ENCODE measurements around the gene ZCCHC7. TPM values are rescaled to one million over a fixed set of nuclear protein-coding genes. Genes with fewer than 3 reads are reported as not detected.

The ZCCHC7 gene
- total RNA-seq, 1 experiment from 2014 or later = 10.2 TPM

DNA sequence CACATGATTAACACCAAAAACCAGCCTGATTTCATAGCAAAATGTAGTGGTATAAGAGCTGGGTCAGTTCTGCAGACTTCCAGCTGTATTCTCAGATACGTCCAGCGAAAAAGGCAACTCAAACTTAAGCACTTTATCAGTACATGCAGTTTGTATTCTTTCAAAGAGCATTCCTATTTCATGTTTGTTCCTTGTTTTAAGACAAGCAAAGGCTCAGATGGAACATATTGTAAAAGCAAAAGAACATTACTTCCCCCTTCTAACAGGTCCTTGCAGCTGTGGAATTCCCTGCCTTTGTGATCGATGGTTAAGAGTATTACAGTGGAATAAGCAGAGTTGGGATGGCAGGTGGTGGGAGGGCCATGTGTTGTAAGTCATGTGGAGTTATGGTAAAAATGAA lies 215.8 kb downstream of the ZCCHC7 start:
- DNase-seq (ENCODE audit: low read depth) = no peak

DNA sequence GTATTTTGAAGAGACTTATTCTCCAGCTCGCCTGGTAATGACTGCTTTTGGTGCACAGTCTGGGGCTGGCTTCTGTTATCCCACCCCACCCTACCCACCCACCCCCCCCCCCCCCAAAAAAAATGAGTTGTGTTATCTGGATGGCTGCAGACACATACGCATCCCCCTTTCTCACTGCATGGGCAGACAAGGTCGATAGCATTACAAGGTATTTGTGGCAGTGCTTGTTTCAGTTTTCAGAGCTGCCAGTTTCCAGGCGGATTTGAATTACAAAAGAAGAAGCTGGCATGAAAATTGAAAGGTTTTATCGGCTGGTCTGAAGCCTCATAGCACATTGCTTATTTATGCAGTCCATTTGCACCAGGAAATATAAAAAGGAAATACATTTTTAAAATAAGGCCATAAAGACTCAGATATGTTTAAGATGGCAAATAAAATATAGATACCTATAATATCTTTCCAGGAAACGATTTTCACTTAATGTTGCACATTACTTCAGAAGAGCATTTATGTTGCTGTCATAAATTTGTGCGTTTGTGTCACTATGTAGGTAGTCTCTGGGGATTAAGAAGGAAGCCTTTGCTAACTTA lies 217.0 kb downstream of the ZCCHC7 start:
- no peak for DNase-seq (ENCODE audit: low read depth)

DNA sequence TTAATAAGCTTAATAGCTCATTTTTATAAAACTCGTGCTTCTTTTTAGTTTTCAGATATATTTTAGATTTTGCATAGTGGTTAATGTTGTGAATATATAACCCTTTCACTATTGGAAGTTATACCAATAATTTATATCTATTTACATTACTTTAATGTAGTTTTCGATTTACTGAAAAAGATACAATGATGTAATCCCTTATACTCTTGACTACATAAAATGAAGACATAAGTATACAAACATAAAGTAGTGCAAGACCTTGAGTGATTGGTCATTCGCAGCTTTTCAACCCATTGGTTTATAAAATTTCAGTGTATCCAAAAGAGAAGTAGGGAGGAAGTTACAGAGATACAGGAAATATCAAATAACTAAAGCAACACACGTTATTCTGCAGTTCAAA lies 217.8 kb downstream of the ZCCHC7 start:
- no peak for DNase-seq (ENCODE audit: low read depth)

DNA sequence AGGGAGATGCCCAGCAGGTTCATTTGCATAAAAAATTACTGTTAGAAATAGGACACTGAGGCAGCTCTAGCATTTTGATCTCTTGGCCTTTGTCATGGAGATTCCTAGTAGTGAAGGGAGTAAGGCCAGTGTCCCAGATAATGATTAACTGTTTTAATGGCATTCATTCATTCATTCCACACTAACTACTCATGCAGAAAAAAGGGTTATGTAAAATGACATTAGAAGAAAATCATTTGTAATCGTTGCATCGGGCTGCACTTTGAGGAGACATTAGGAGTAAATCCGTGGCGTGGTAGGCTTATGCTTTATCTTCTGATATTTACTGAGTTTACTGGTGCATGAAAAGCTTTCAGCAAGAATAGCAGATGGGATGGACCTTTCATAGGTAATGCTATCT lies 219.5 kb downstream of the ZCCHC7 start:
- DNase-seq (ENCODE audit: low read depth) = no peak

DNA sequence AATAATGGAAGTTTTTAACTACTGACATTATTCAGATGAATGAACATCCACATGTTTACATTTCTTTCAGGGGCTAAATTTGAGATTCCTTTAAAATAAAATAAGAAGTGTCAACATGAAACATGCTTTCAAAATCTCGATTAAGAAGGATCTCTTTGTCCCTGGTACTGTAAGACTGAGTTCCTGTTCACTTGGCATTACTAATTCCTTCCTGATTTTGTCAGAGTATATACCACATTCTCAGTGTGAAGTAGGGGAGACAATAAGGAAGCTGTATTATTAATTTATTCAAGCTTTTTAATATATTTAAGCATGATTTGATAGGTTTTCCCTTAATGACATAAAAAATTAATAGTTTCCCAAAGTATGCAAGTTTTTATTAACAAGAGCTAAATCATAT lies 220.6 kb downstream of the ZCCHC7 start:
- DNase-seq (ENCODE audit: low read depth) = no peak

DNA sequence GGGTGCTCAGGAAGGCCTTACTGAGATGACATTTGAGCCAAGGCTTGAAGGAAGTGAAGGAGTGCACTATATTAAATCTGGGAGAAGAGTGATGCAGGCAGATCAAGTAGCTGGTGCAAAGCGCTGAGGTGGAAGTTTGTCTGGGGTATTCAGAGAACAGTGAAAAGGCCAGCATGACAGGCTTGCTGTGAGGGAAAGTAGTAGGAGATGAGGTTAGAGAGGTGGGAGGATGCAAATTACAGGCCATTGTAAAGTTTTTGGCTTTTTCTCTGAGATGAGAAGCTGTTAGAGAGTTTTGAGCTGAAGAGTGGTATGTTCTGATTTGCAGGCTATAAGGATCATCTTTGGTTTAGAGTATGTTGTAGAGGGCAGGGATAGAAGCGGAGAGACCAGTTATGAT lies 221.3 kb downstream of the ZCCHC7 start:
- no peak for DNase-seq (ENCODE audit: low read depth)

DNA sequence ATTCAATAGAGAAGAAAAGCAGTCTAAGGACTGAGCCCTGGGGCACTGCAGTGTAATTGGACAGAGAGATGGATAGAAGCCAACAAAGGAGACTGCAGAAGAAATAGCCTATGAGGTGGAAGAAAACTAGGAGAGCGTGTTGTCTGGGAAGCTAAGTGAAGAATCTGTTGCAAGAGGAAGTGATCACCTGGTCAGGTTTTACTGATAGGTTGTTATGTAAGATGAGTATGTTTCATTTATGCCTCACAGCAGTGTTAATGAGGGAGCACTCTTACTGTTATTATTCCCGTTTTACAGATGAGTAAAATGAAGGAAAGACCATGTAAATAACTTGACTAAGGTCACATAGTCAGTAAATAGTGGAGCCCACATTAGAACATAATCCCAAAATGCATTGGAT lies 222.1 kb downstream of the ZCCHC7 start:
- no peak for DNase-seq (ENCODE audit: low read depth)

DNA sequence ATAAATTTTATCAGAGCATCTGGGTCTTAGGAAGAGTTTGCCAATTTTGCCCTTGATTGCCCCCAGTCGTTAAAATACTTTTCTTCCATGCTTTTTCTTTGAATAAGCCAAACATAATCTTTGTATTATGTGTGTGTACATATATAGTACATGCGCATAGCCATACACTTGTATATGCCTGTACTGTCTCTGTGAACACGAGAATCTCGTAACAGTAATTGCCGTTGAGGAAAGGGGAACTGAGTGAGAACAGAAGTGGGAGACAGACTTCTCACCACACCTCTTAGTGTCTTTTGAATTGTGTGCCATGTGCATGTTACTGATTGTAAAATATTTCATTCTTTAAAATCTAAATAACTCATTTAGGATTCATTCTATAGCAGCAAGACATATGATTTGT lies 222.5 kb downstream of the ZCCHC7 start:
- DNase-seq (ENCODE audit: low read depth) = no peak

DNA sequence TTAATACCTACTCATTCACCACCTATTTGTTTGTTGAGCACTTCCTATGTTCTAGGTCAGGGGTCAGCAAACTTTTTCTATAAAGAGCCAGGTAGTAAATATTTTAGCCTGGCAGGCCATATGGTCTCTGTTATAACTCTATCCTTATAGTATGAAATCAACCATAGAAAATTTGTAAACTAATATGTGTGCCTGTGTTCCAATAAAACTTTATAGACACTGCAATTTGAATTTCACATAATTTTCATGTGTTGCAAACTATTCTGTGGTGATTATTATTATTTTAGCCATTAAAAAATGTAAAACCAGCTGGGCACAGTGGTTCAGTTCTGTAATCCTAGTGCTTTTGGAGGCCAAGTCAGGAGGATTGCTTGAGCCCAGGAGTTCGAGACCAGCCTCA lies 223.3 kb downstream of the ZCCHC7 start:
- DNase-seq (ENCODE audit: low read depth) = no peak

DNA sequence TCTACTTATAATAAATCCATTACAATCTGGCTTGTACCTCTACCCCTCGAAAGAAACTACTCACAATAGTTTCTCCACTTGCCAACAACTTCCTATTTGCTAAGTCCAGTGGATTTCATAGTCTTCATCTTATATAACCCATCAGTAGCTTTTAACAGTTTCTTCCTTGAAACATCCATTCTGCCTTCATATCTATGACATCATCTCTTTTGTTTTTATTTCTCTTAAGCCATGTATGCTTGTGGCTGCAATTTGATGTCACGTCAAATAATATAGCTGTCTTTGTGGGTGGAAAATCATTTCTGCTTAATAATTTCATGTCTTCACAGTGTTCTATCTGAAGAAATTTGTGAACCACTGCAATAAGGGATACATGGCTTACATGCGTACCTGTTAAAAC lies 224.7 kb downstream of the ZCCHC7 start:
- no peak for DNase-seq (ENCODE audit: low read depth)

DNA sequence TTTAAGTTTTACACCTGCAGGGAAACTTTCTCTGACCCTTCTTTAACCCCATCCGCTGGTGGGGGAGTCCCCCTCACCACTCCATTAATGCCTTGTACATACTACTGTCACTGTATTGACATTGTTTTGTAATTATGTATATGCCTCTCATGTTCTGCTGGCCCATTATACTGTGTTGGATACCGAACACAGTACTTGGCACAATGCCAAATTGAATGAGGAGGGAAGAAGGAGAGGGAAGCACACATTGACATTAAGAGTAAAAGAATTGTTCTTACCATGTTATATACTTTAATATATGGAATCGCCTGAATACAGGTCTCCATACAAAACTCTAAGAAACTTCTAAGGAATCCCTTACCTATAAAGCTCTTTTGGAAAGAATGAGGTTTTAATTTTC lies 228.5 kb downstream of the ZCCHC7 start:
- no peak for DNase-seq (ENCODE audit: low read depth)

DNA sequence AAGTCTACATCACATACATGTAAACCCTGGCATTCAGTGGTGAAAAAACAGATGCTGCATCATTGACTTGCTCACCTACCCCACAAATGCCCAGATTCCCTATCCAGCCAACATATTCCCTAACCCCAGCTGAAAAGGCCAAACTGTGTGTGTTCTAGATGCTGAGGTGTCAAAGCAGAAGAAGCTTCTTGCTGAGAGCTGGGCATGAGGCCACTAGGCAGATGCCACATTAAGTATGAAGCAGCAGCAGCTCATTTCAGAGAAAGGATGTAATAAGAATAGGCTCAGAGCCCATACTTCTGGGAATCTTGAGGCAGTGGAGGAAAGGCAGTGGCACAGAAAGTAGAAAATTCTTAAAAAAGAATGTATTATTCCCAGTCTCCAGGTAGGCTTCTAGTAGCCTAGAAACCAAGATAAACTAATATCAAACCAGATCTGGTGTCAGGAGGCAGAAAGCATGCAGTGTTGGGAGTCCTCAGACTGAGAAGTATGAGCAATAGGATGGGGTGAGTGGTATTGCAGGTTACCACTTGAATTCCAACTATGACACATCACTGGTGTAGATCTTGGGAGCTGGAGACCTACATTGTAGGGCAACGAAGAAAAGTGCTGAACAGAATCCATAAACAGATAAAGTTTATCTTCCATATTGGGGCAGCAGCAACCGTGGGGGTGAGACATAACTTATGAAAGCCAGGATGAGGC lies 230.3 kb downstream of the ZCCHC7 start:
- DNase-seq (ENCODE audit: low read depth) = peak; percentile 23

DNA sequence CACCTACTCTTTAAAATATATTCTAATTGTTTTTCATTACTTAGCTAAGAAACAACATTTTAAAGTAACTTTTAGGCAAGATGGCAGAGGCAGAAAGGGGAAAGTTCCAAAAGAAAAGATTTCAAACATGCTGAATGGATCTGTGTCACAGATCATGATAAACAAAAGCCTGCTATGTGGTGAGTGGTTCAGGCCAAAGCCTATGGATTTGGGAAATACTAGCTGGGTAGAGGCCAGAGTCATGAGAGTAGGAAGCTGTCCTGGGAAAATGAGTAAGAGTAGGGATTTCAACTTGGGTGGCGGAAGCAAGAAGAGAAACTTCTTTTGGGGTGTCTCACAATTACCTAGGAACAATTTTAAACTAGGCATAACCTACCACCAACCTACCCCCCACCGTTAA lies 233.4 kb downstream of the ZCCHC7 start:
- no peak for DNase-seq (ENCODE audit: low read depth)

DNA sequence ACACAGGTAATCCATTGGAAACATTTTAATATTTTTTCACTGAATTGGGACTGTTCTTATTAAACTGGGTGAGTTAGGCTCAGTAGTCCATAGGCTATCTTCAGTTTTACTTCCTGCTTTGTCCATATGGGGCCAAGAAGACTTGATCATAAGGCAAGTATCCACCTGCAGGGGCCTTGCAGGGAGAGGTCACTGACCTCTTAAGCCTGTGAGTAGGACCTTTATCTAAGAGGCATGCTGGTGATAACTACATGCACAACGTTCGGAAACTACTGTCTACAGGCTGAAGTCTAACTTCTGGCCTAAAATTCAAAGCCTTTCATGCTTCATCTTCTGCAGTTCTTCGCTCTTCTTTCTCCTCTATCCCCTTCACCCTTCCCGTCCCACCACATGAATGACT lies 242.1 kb downstream of the ZCCHC7 start:
- DNase-seq (ENCODE audit: low read depth) = no peak

DNA sequence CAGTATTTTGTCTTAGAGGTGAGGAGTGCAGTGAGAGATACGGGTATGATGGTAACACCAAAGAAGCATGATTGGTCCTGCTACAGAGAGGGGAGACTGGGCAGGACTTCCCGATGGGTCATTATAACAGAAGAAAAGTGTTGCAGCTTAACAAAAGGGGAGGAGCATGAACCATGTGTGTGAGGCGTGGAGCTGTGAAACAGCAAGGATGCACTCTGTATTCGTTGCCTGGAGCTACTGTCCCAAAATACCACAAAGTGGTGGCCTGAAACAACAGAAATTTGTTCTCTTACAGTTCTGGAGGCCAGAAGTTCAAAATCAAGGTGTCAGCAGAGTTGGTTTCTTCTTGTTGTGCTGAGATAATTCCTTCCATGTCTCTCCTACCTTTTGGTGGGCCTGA lies 242.8 kb downstream of the ZCCHC7 start:
- no peak for DNase-seq (ENCODE audit: low read depth)

DNA sequence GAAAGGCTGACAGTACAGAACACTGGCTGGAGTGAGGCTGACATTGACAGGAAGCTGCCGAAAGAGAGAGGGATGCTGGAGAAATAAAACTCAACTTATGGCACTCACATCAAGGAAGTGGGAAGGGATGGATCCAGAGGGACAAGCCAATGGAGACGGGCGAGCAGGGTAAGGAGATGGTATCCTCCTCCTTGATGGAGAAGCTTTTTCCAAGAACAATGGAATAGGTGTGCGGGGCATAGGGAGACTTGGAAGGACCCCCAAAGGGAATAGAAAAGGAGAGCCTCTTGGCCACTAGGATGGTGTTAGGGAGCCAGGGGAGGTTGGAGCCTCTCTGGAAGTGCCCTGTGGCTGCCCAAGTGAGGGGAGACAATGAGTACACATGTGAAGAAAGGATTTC lies 243.8 kb downstream of the ZCCHC7 start:
- no peak for DNase-seq (ENCODE audit: low read depth)

DNA sequence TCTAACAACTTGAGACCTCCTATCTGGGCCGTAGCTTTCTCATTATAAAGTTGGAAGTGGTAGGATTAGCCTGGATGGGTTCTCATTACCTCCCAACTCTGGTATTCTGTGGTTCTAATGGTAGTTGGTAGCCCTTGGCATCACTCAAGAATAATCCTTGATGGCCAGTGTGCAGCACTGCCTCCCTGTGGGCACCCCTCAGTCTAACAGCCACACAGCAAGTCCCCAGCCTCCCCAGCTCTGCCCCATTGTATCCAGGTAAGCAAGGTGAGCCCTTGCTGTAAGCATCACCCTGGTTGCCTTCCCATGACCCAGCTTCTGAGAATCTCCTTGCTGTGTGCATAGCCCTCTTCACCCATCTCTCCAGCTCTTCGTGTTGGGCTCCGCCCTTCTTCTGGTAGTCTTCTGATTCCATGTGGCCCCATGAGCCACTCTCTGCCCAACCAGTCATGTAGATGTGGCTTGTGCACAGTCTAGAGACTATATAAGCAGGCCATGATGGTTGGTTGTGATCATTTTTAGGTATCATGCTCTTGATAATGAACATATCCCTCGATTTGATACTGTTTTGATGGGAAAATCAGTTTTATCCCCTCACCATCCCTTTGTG lies 244.5 kb downstream of the ZCCHC7 start:
- no peak for DNase-seq (ENCODE audit: low read depth)

DNA sequence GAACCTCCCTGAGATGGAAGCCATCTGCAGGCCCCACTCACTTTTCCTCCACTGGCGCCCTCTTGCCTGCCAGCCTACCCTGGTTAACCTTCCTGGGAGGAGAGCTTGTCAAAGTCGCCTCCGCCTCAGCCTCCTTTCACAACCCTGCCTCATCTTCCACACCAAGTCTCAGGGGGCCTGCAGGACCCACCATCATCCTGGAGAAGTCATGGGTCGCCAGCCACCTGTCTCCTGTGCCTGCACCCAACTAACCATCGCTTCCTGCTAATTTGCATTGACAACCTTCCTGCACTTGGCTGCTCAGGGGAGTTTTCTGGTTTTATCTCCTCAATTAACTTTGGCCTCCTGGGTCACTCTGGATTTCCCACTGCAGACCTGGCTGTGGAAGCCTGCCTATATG lies 249.3 kb downstream of the ZCCHC7 start:
- no peak for DNase-seq (ENCODE audit: low read depth)

DNA sequence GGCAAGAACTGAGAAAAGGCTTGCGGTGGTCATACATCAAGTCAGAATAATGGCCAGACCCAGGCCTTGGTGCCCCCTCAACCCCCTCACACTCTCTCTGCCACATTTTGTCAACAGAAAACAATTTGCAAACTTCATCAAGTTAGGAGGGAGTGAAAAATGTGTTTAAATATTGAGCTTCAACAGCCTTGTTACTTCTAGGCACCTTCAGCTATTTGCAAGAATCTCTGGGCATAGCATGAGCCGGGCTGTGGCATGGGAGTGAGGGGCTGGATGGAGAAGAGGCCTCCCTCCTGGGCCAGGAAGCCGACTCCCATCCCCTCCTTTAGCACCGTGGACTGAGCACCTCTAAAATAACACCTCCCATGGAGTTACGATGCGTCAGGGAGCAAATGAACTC lies 249.9 kb downstream of the ZCCHC7 start:
- DNase-seq (ENCODE audit: low read depth) = no peak

DNA sequence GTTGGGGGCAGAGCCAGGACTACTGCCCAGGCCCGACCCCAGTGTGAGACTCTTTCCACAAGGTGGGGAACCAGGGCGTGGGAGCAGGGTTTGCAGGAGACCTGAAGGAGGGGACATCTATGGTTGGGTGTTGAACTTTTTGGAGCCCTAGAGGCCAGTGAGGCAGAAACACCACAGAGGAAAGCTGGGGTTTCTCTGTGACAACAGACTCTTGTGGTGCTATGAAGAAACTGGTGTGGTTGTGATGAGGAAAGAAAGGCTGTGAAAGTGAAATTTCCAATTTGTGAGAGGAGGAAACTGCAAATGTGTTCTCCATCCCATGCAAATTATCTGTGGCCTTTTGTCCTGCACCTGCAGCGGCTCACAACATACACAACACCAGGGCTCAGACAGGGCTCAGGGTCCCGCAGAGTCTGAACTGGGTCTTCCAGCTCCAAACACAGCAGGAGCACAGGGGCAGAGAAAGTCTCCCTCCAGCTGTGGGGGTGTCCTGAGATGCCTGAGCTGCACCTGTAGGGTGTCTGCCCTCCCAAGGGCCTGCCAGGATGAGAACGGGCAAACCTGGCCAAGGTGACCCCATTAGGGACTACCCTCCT lies 250.7 kb downstream of the ZCCHC7 start:
- no peak for DNase-seq (ENCODE audit: low read depth)

DNA sequence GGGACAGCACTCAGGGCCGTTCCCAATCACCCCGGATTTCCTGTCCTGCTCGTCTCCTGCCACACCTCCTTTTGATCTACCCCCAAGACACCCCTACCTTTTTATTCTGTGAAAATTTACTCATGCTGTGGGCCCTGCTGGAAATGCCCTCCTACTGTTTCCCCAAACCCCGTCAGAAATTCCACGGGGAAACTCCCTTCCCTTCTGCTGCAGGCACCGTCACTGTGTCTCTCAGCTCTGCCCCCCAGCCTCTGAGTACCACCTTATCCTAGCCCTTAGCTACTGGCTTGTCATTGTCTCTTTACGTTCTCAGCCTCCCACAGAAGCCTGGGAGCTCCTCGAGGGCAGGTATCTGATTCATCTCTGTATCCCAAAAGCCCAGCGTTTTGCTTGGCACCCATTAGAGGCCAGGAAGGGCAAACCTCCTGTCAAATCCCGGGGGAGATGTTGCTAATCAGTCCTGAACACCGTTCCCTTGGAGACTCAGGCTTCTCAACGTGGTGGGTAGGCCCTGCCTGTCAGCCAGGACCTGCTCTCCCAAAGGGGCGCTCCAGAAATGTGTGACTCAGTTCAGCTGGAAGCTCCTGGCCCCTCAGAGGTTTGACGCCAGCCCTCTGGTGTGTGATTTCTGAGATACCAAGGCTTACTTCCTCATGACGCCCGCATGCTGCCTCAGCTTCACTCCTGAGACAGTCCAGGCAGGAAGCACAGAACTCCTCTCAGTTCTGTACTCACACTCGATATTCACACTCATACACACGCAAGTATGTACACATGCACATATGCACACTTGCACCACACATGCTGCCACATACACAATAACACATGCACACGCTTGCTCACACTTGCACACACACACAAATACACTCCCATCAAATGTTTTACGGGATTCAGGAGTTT lies 251.4 kb downstream of the ZCCHC7 start:
- DNase-seq (ENCODE audit: low read depth) = peak; percentile 14

DNA sequence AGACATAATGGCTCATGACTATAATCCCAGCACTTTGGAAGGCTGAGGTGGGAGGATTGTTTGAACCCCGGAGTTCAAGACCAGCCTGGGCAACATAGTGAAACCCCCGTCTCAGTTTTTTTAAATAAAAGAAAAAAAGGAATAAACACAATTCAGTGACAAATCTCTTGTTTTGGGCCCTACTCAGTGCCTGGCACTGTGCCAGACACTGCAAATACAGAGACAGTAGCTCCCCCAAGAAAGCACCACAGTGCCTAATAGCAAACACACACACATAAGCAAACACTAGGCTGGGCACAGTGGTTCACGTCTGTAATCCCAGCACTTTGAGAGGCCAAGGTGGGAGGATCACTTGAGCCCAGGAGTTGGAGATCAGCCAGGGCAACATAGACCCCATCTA lies 252.5 kb downstream of the ZCCHC7 start:
- DNase-seq (ENCODE audit: low read depth) = no peak
